H1 (cell line): Measurements from ENCODE around the gene ICOSLG.
"Not testable (repeated sequence)": the region's sequence is repeated elsewhere in the genome, so short reads cannot be mapped to it uniquely, and the experiment has no call there.

ENCODE experiments used
- BRCA1 ChIP-seq: IDR thresholded peaks from 2 replicates; pipeline ENCODE4 v1.6.1; 2012; ENCODE audit warnings: low read depth, low read length, improper control_type of control experiment
- POLR2A ChIP-seq, 2 experiments: IDR thresholded peaks; 1 replicate in 1 of 2; 2 replicates in 1 of 2; pipeline ENCODE4 v1.6.1; 2011; ENCODE audit warnings: low read depth in 2 of 2, low read length in 2 of 2, mild to moderate bottlenecking in 2 of 2; ENCODE audit errors: control extremely low read depth in 1 of 2
- TAF1 ChIP-seq: IDR thresholded peaks from 2 replicates; pipeline ENCODE4 v1.6.1; 2011; ENCODE audit warnings: mild to moderate bottlenecking, low read depth, low read length
- TF ChIP-seq, protein P1 (sequence below), 3 experiments: IDR thresholded peaks; 1 replicate in 2 of 3; 2 replicates in 1 of 3; pipeline versions ENCODE4 v1.5.1 to v1.6.1; 2011; ENCODE audit warnings: low read length in 3 of 3, mild to moderate bottlenecking in 3 of 3, inconsistent platforms in 2 of 3, low read depth in 1 of 3, moderate library complexity in 1 of 3; ENCODE audit not compliant: insufficient read depth in 1 of 3; ENCODE audit errors: control extremely low read depth in 1 of 3

DNA sequence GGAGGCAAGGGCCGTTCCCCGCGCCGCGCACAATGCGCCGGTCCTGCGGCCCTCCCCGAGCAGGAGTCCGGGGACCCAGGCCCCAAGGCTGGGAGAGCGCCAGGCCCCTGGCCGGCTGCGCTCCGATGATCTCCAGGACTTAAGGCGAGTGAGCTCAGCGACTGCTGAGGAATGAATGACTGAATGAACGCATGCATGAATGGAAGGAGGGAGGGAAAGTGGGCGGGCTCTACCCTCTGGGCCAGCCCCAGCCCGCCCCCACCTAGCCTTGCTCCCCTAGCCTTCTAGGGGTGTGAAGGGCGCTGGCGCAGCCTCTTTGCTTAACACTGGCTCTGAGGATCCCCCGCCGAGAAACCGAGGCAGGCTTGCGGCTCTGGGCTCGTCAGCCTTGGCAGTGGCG is 538 bp upstream of the ICOSLG start:
- not testable (repeated sequence) for TF ChIP-seq POLR2A (IDR thresholded peaks at IDR 0.05; ENCODE audit: control extremely low read depth in 1 of 2, low read depth in 2 of 2, low read length in 2 of 2); TAF1; BRCA1
- TF ChIP-seq, protein P1, sequence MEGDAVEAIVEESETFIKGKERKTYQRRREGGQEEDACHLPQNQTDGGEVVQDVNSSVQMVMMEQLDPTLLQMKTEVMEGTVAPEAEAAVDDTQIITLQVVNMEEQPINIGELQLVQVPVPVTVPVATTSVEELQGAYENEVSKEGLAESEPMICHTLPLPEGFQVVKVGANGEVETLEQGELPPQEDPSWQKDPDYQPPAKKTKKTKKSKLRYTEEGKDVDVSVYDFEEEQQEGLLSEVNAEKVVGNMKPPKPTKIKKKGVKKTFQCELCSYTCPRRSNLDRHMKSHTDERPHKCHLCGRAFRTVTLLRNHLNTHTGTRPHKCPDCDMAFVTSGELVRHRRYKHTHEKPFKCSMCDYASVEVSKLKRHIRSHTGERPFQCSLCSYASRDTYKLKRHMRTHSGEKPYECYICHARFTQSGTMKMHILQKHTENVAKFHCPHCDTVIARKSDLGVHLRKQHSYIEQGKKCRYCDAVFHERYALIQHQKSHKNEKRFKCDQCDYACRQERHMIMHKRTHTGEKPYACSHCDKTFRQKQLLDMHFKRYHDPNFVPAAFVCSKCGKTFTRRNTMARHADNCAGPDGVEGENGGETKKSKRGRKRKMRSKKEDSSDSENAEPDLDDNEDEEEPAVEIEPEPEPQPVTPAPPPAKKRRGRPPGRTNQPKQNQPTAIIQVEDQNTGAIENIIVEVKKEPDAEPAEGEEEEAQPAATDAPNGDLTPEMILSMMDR (IDR thresholded peaks at IDR 0.05; ENCODE audit: control extremely low read depth in 1 of 3, insufficient read depth in 1 of 3, low read depth in 1 of 3, low read length in 3 of 3): not testable (repeated sequence)
